Measurements from ENCODE around the gene BNC2.
"Not testable (repeated sequence)": the region's sequence is repeated elsewhere in the genome, so short reads cannot be mapped to it uniquely, and the experiment has no call there.

BNC2 gene

DNA sequence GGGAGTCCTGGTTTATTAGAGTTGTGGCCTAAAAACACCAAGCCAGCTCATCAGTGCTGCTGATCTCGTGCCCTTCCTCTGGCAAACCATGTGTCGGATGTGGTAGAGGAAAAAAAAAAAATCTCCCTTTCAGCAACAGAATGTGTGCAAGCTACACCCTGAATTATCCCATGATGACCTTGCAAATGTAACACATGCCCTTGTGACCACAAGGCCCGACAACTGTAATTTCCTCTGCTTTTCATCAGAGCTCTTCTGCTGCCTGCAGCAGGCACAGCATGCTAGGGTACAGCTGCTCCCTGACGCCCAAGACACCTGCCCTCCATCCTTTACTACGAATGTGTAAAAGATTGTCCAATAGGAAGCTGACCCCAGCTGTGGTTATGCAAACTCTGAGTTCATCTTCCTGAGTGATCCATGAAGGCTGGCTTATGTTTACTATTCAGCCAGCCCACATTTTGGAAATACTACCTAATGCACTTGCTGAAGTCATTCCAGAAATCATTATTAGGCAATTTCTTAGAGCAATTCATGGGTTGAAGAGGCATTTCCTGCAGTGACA, 14.6 kb upstream of the BNC2 start:
- Histone ChIP-seq H3K36me3 (ENCODE audit: control insufficient read depth, insufficient read depth, low read length) (no peaks in the 10 kb centered on the region), H3K56ac (ENCODE audit: low read length) (no peak overlapping the region), H3K4ac (ENCODE audit: low read depth, low read length) (no peak overlapping the region), H2AK5ac (ENCODE audit: low read length) (no peak overlapping the region), H3K9ac (ENCODE audit: low read length) (no peak overlapping the region), H3K23ac (ENCODE audit: low read length) (no peak overlapping the region), H2BK5ac (ENCODE audit: low read length) (no peak overlapping the region), H3K4me2 (ENCODE audit: low read length) (no peak overlapping the region), H2BK120ac (ENCODE audit: low read depth, low read length) (no peak overlapping the region), H3K4me1 (ENCODE audit: control insufficient read depth, low read depth, low read length) (peaks cover 1% of the 10 kb centered on the region), H3K18ac (ENCODE audit: low read length) (no peak overlapping the region), H3K4me3 (ENCODE audit: low read length) (no peak overlapping the region), H2BK15ac (replicated peaks; ENCODE audit: low read depth) (no peak overlapping the region), H3K27ac (ENCODE audit: low read depth, low read length) (no peak overlapping the region), H3K27me3 (ENCODE audit: insufficient read depth, low read length, poor library complexity) (no peaks in the 10 kb centered on the region), H3K79me2 (ENCODE audit: control insufficient read depth, insufficient read depth, low read length) (no peaks in the 10 kb centered on the region), H4K8ac (ENCODE audit: low read depth, low read length) (no peak overlapping the region), H4K5ac (ENCODE audit: low read length) (no peak overlapping the region), H3K79me1 (ENCODE audit: low read length) (no peaks in the 10 kb centered on the region)
- WGBS (ENCODE audit: extremely low coverage, insufficient coverage, low lambda C conversion rate), result no CpG with 5 or more reads among the region's 5 CpGs
- DNase-seq, result no peak

DNA sequence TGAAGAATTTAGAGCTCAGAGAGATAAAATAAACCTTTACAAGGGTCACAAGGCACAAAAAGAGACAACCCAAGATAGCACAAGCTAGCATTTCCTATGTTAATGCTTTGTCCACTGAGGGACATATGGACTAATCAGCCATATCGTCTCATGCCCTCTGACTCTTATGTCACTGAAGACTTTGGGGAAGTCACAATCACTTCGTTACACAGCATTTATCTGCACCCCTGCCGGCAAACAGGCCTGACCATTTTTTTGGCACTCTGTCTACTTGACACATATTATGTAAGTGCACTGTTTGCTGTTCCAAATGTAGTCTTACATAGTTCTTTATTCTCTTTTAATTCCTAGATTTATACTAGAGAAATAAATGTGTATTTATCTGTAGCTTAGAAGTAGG, 13.9 kb upstream of the BNC2 start:
- no peaks in the 10 kb centered on the region for H3K36me3 ChIP-seq (ENCODE audit: control insufficient read depth, insufficient read depth, low read length)
- H3K27me3 ChIP-seq (ENCODE audit: insufficient read depth, low read length, poor library complexity), result no peaks in the 10 kb centered on the region
- H3K4me1 ChIP-seq (ENCODE audit: control insufficient read depth, low read depth, low read length), result peaks cover 1% of the 10 kb centered on the region
- no peak overlapping the region for H3K9ac ChIP-seq (ENCODE audit: low read length)
- H2AK5ac ChIP-seq (ENCODE audit: low read length), result no peak overlapping the region
- H2BK5ac ChIP-seq (ENCODE audit: low read length), result no peak overlapping the region
- H4K5ac ChIP-seq (ENCODE audit: low read length), result no peak overlapping the region
- H3K79me2 ChIP-seq (ENCODE audit: control insufficient read depth, insufficient read depth, low read length), result no peaks in the 10 kb centered on the region
- no peaks in the 10 kb centered on the region for H3K79me1 ChIP-seq (ENCODE audit: low read length)
- no peak overlapping the region for H3K27ac ChIP-seq (ENCODE audit: low read depth, low read length)
- no peak overlapping the region for H3K4me2 ChIP-seq (ENCODE audit: low read length)
- H3K4me3 ChIP-seq (ENCODE audit: low read length), result no peak overlapping the region
- H3K56ac ChIP-seq (ENCODE audit: low read length), result no peak overlapping the region
- no peak overlapping the region for H3K4ac ChIP-seq (ENCODE audit: low read depth, low read length)
- no peak overlapping the region for H3K18ac ChIP-seq (ENCODE audit: low read length)
- no peak overlapping the region for H2BK120ac ChIP-seq (ENCODE audit: low read depth, low read length)
- no peak overlapping the region for H3K23ac ChIP-seq (ENCODE audit: low read length)
- WGBS (ENCODE audit: extremely low coverage, insufficient coverage, low lambda C conversion rate), result no CpG with 5 or more reads among the region's 3 CpGs
- no peak overlapping the region for H2BK15ac ChIP-seq (replicated peaks; ENCODE audit: low read depth)
- no peak overlapping the region for H4K8ac ChIP-seq (ENCODE audit: low read depth, low read length)
- no peak for DNase-seq

DNA sequence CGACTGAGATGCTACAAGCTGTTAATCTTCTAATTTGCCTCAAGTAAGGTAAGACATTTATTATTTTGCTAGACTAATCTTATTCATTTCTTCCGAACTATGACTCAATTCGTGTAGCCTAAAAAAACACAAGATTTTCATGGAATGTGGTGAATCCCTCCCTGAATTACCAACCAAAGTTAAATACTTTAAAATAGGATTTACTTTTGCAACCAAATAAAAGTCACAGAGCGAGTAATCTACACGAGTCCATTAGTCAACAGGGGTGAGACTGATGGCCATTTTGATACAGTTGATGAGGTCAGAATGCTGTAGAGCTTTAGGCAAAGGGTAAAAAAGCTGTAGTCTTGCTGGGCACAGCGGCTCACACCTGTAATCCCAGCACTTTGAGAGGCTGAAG, 13.1 kb upstream of the BNC2 start:
- H2BK15ac ChIP-seq (replicated peaks; ENCODE audit: low read depth), result no peak overlapping the region
- no peak overlapping the region for H4K8ac ChIP-seq (ENCODE audit: low read depth, low read length)
- H3K36me3 ChIP-seq (ENCODE audit: control insufficient read depth, insufficient read depth, low read length), result no peaks in the 10 kb centered on the region
- H3K27ac ChIP-seq (ENCODE audit: low read depth, low read length), result no peak overlapping the region
- peaks cover 1% of the 10 kb centered on the region for H3K4me1 ChIP-seq (ENCODE audit: control insufficient read depth, low read depth, low read length)
- DNase-seq, result no peak
- WGBS (ENCODE audit: extremely low coverage, insufficient coverage, low lambda C conversion rate), result no CpG with 5 or more reads among the region's 6 CpGs
- no peak overlapping the region for H3K56ac ChIP-seq (ENCODE audit: low read length)
- H3K4ac ChIP-seq (ENCODE audit: low read depth, low read length), result no peak overlapping the region
- no peak overlapping the region for H3K18ac ChIP-seq (ENCODE audit: low read length)
- no peak overlapping the region for H2BK5ac ChIP-seq (ENCODE audit: low read length)
- no peaks in the 10 kb centered on the region for H3K27me3 ChIP-seq (ENCODE audit: insufficient read depth, low read length, poor library complexity)
- no peak overlapping the region for H3K4me2 ChIP-seq (ENCODE audit: low read length)
- H3K23ac ChIP-seq (ENCODE audit: low read length), result no peak overlapping the region
- H2AK5ac ChIP-seq (ENCODE audit: low read length), result no peak overlapping the region
- H3K79me1 ChIP-seq (ENCODE audit: low read length), result no peaks in the 10 kb centered on the region
- no peak overlapping the region for H2BK120ac ChIP-seq (ENCODE audit: low read depth, low read length)
- H3K4me3 ChIP-seq (ENCODE audit: low read length), result no peak overlapping the region
- no peak overlapping the region for H4K5ac ChIP-seq (ENCODE audit: low read length)
- no peaks in the 10 kb centered on the region for H3K79me2 ChIP-seq (ENCODE audit: control insufficient read depth, insufficient read depth, low read length)
- no peak overlapping the region for H3K9ac ChIP-seq (ENCODE audit: low read length)

DNA sequence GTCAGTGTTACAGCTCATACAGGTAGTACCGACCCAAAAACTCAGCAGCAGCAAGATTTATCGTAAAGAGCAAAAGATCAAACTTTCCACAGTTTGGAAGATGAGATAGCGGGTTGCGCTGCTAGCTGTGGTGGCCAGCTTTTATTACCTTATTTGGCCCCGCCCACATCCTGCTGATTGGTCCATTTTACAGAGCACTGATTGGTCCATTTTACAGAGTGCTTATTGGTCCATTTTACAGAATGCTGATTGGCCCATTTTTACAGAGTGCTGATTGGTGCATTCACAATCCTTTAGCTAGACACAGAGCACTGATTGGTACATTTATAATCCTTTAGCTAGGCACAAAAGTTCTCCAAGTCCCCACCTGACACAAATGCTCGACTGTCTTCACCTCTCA, 12.0 kb upstream of the BNC2 start:
- H3K4me1 ChIP-seq (ENCODE audit: control insufficient read depth, low read depth, low read length); H3K4me3 ChIP-seq (ENCODE audit: low read length); H3K27ac ChIP-seq (ENCODE audit: low read depth, low read length); H2AK5ac ChIP-seq (ENCODE audit: low read length); H2BK5ac ChIP-seq (ENCODE audit: low read length); H3K27me3 ChIP-seq (ENCODE audit: insufficient read depth, low read length, poor library complexity); H3K56ac ChIP-seq (ENCODE audit: low read length); H4K8ac ChIP-seq (ENCODE audit: low read depth, low read length); H3K9ac ChIP-seq (ENCODE audit: low read length); H2BK120ac ChIP-seq (ENCODE audit: low read depth, low read length); H4K5ac ChIP-seq (ENCODE audit: low read length); H3K36me3 ChIP-seq (ENCODE audit: control insufficient read depth, insufficient read depth, low read length); DNase-seq; H3K79me2 ChIP-seq (ENCODE audit: control insufficient read depth, insufficient read depth, low read length); H3K4ac ChIP-seq (ENCODE audit: low read depth, low read length); H2BK15ac ChIP-seq (replicated peaks; ENCODE audit: low read depth); H3K18ac ChIP-seq (ENCODE audit: low read length); H3K4me2 ChIP-seq (ENCODE audit: low read length); H3K79me1 ChIP-seq (ENCODE audit: low read length); H3K23ac ChIP-seq (ENCODE audit: low read length): not testable (repeated sequence)
- WGBS (ENCODE audit: extremely low coverage, insufficient coverage, low lambda C conversion rate), result no CpG with 5 or more reads among the region's 6 CpGs

DNA sequence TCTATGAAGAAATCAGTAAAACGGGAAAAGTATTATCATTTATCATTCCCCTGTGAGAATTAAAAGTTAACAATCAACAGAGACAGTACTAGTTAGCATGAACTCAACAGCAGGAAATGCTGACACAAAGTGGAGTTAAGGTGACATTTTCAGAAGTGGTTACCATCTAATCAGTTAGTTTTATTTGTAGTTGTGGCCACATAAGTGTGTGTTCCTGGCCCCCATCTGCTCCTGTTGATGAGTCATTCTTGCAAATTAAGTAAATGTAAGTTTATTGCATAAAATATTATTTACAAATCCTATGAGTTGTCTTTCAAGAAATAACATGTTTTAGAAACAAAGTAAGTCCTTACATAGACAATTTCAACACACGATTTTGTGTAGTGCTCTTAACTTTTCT, 8.9 kb upstream of the BNC2 start:
- H3K4me1 ChIP-seq (ENCODE audit: control insufficient read depth, low read depth, low read length), result no peaks in the 10 kb centered on the region
- H3K79me2 ChIP-seq (ENCODE audit: control insufficient read depth, insufficient read depth, low read length), result no peaks in the 10 kb centered on the region
- no peak overlapping the region for H3K18ac ChIP-seq (ENCODE audit: low read length)
- H3K27me3 ChIP-seq (ENCODE audit: insufficient read depth, low read length, poor library complexity), result no peaks in the 10 kb centered on the region
- H3K36me3 ChIP-seq (ENCODE audit: control insufficient read depth, insufficient read depth, low read length), result no peaks in the 10 kb centered on the region
- H3K56ac ChIP-seq (ENCODE audit: low read length), result no peak overlapping the region
- no peak overlapping the region for H2AK5ac ChIP-seq (ENCODE audit: low read length)
- no peak overlapping the region for H3K4me3 ChIP-seq (ENCODE audit: low read length)
- no peak overlapping the region for H4K5ac ChIP-seq (ENCODE audit: low read length)
- no peak overlapping the region for H3K9ac ChIP-seq (ENCODE audit: low read length)
- no peak overlapping the region for H2BK5ac ChIP-seq (ENCODE audit: low read length)
- no CpG with 5 or more reads among the region's 2 CpGs for WGBS (ENCODE audit: extremely low coverage, insufficient coverage, low lambda C conversion rate)
- H3K4ac ChIP-seq (ENCODE audit: low read depth, low read length), result no peak overlapping the region
- DNase-seq, result no peak
- no peak overlapping the region for H3K4me2 ChIP-seq (ENCODE audit: low read length)
- no peaks in the 10 kb centered on the region for H3K79me1 ChIP-seq (ENCODE audit: low read length)
- H2BK120ac ChIP-seq (ENCODE audit: low read depth, low read length), result no peak overlapping the region
- H3K23ac ChIP-seq (ENCODE audit: low read length), result no peak overlapping the region
- H3K27ac ChIP-seq (ENCODE audit: low read depth, low read length), result no peak overlapping the region
- H4K8ac ChIP-seq (ENCODE audit: low read depth, low read length), result no peak overlapping the region
- no peak overlapping the region for H2BK15ac ChIP-seq (replicated peaks; ENCODE audit: low read depth)

DNA sequence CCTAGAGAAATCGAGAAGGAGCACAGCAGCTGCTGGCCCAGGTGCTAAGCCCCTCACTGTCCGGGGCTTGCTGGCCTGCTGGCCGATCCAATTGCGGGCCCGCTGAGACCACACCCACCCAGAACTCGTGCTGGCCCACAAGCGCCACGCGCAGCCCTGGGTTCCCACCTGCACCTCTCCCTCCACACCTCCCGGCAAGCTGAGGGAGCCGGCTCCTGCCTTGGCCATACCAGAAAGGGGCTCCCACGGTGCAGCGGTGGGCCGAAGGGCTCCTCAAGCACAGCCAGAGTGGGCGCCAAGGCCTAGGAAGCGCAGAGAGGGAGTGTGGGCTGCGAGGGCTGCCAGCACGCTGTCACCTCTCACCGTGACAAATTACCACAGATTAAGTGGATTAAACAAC, 6.8 kb upstream of the BNC2 start:
- H3K9ac ChIP-seq (ENCODE audit: low read length), result no peak overlapping the region
- no peaks in the 10 kb centered on the region for H3K79me1 ChIP-seq (ENCODE audit: low read length)
- no peak overlapping the region for H4K8ac ChIP-seq (ENCODE audit: low read depth, low read length)
- no peak overlapping the region for H3K56ac ChIP-seq (ENCODE audit: low read length)
- H3K4me1 ChIP-seq (ENCODE audit: control insufficient read depth, low read depth, low read length), result no peaks in the 10 kb centered on the region
- H3K36me3 ChIP-seq (ENCODE audit: control insufficient read depth, insufficient read depth, low read length), result no peaks in the 10 kb centered on the region
- H2BK120ac ChIP-seq (ENCODE audit: low read depth, low read length), result no peak overlapping the region
- no peak overlapping the region for H2AK5ac ChIP-seq (ENCODE audit: low read length)
- H2BK15ac ChIP-seq (replicated peaks; ENCODE audit: low read depth), result no peak overlapping the region
- no peak overlapping the region for H3K4me3 ChIP-seq (ENCODE audit: low read length)
- DNase-seq, result no peak
- no peaks in the 10 kb centered on the region for H3K79me2 ChIP-seq (ENCODE audit: control insufficient read depth, insufficient read depth, low read length)
- H3K27me3 ChIP-seq (ENCODE audit: insufficient read depth, low read length, poor library complexity), result no peaks in the 10 kb centered on the region
- WGBS (ENCODE audit: extremely low coverage, insufficient coverage, low lambda C conversion rate), result no CpG with 5 or more reads among the region's 19 CpGs
- no peak overlapping the region for H2BK5ac ChIP-seq (ENCODE audit: low read length)
- no peak overlapping the region for H3K4me2 ChIP-seq (ENCODE audit: low read length)
- H3K18ac ChIP-seq (ENCODE audit: low read length), result no peak overlapping the region
- no peak overlapping the region for H4K5ac ChIP-seq (ENCODE audit: low read length)
- H3K27ac ChIP-seq (ENCODE audit: low read depth, low read length), result no peak overlapping the region
- no peak overlapping the region for H3K4ac ChIP-seq (ENCODE audit: low read depth, low read length)
- H3K23ac ChIP-seq (ENCODE audit: low read length), result no peak overlapping the region
